RWPE2 (cell line): ENCODE measurements around the gene PTPDC1.
A peak's percentile ranks its signal among the peaks of the same experiment; 100 is the strongest.

Experiments used
- ATAC-seq: fragments of 200-7000 bp; cut with Tn5 transposase; 3 replicates; pipeline ENCODE4 v1.9.1; 2021; ENCODE audit warnings: low read depth
- DNase-seq: peaks from one replicate; pipeline ENCODE4 v3.0.0-alpha.2; 2020; ENCODE audit warnings: low spot score
- H3K27ac ChIP-seq: fragments of 450-650 bp; 2 replicates; pipeline ENCODE4 v1.5.1; 2017; ENCODE audit warnings: mild to moderate bottlenecking; ENCODE audit not compliant: poor library complexity, severe bottlenecking
- H3K27me3 ChIP-seq: fragments of 250-450 bp; sonication (Bioruptor Pico); 2 replicates; pipeline ENCODE4 v1.5.1; 2021; ENCODE audit warnings: mild to moderate bottlenecking, moderate library complexity; ENCODE audit not compliant: insufficient read depth, poor library complexity, severe bottlenecking
- H3K36me3 ChIP-seq: fragments of 250-450 bp; sonication (Bioruptor Pico); 2 replicates; pipeline ENCODE4 v1.5.1; 2020; ENCODE audit warnings: low read depth, mild to moderate bottlenecking, moderate library complexity
- H3K4me1 ChIP-seq: fragments of 250-450 bp; sonication (Bioruptor Pico); 2 replicates; pipeline ENCODE4 v1.5.1; 2021; ENCODE audit warnings: mild to moderate bottlenecking, moderate library complexity; ENCODE audit not compliant: insufficient read depth, poor library complexity, severe bottlenecking
- H3K4me3 ChIP-seq: fragments of 250-450 bp; sonication (Bioruptor Pico); 2 replicates; pipeline ENCODE4 v1.5.1; 2021; ENCODE audit warnings: mild to moderate bottlenecking, moderate library complexity; ENCODE audit not compliant: severe bottlenecking
- H3K9me3 ChIP-seq: fragments of 250-450 bp; sonication (Bioruptor Pico); 2 replicates; pipeline ENCODE4 v1.5.1; 2021; ENCODE audit warnings: mild to moderate bottlenecking, moderate library complexity; ENCODE audit not compliant: severe bottlenecking
- CTCF ChIP-seq: fragments of 450-650 bp; IDR thresholded peaks from one replicate; pipeline ENCODE4 v1.5.1; 2017; ENCODE audit warnings: mild to moderate bottlenecking, moderate library complexity; ENCODE audit not compliant: poor library complexity, severe bottlenecking

The PTPDC1 gene

DNA sequence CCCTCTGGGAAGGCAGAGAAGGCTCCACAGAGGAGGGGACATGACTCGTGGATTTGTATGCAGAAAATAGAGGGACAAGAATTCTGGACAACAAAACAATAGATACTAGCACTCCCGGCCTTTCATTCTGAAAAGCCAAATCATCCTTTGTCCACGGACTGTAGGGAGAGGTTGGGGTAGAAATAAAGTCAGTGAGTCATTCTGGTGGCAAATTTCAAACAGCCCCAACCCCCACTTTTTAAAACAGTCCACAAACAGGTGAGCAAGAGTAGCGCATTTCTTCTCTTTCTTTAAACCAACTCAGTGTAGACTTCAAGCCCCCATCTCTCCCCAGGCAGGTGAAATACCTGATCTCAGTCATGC lies 56.1 kb downstream of the PTPDC1 start:
- Histone ChIP-seq H3K27me3 (no peaks in the 10 kb centered on the region), H3K36me3 (no peaks in the 10 kb centered on the region), H3K27ac (peak overlapping the region; percentile 97), H3K4me3 (no peak overlapping the region), H3K4me1 (peaks cover 43% of the 10 kb centered on the region), H3K9me3 (no peaks in the 10 kb centered on the region)
- TF ChIP-seq CTCF, result no peak
- ATAC-seq (peak; percentile 18; the same call in 2 of the 3 replicates), DNase-seq (no peak)

DNA sequence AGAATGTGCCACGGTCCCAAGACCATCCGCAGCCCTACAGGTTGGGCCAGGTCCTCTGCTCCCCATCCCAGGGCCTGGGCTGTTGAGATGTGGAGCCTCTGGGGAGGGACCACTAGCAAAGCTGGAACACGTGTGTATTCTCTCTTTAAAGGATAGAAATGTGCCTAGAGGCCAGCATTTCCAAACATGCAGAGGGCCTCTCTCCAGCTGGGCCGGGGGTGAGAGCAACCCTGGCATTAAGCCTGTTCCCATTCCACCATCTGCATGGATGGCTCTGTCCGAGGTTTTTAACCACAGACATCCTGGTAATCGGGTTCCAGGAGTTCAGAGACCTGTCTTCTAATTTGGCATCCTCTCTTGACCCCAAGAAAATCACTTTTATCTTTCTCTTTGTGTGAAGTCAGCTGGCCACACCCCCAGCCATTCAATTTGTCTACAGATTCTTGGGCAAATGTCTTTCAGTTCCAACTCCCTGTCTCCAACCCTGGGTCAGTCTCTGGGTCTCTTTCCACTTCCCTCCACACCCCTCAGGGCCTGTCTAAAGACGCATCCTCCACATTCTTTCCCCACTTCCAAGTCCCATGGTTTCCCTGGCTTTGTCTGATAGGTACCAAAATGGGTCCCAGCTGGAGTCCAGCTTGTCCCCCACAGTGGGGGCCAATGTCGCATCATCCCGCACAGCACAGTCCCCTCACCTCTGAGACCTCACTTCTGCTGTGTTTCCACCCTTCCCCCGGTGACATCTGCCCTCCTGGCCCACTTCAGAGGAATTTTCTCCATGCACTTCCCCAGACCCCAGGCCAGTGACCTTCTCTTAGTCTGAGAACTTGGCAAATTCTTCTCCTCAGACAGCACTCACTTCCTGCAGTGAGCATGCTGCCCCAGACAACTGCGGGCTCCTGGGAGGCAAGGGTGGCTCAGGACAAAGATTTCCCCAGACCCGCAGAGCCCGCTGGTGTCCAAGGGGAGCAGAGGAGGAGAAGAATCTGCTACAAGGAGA lies 56.8 kb downstream of the PTPDC1 start:
- Histone ChIP-seq H3K27me3 (no peaks in the 10 kb centered on the region), H3K27ac (peak overlapping the region; percentile 97), H3K4me3 (no peak overlapping the region), H3K4me1 (peaks cover 36% of the 10 kb centered on the region), H3K36me3 (no peaks in the 10 kb centered on the region), H3K9me3 (no peaks in the 10 kb centered on the region)
- no peak for DNase-seq
- no peak for TF ChIP-seq CTCF
- ATAC-seq, result no peak

DNA sequence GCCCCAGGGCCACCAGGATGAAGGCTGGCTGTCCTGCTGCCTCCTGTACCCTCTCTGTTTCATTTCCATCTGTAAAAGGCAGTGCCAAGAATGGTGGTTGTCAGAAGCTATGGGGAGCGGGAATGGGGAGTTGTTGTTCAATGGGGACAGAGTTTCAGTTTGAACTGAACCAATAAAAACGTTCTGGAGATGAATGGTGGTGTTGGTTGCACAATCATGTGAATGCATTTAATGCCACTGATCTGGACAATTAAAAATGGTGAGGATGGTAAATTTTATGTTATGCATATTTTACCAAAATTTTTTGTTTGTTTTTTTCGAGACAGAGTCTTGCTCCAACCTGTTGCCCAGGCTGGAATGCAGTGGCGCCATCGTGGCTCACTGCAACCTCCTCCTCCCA lies 58.1 kb downstream of the PTPDC1 start:
- TF ChIP-seq CTCF, result no peak
- H3K36me3 ChIP-seq, result no peaks in the 10 kb centered on the region
- H3K27me3 ChIP-seq, result no peaks in the 10 kb centered on the region
- DNase-seq, result no peak
- peaks cover 24% of the 10 kb centered on the region for H3K4me1 ChIP-seq
- H3K4me3 ChIP-seq, result no peak overlapping the region
- H3K9me3 ChIP-seq, result no peaks in the 10 kb centered on the region
- ATAC-seq, result no peak
- H3K27ac ChIP-seq, result peak overlapping the region; percentile 97

DNA sequence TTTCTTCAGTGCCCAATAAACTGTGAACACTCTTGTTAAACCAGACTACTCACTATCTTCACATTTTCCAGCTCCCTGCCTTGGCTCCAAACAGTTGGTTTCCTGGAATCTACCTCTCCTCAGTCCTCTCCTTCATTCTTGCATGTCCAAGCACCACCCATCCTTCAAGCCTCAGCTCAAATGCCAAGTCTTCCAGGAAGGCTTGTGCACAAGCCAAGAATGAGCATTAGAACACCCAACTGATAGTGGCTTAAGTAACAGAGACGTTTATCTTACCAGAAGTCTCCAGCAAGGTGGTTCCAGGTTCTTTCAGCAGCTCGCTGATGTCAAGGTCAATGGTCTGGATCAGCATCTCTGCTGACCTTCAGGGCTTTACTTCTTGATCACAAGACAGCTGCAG lies 60.1 kb downstream of the PTPDC1 start:
- Histone ChIP-seq H3K36me3 (no peaks in the 10 kb centered on the region), H3K4me1 (peaks cover 16% of the 10 kb centered on the region), H3K27ac (no peak overlapping the region), H3K27me3 (no peaks in the 10 kb centered on the region), H3K4me3 (no peak overlapping the region), H3K9me3 (no peaks in the 10 kb centered on the region)
- DNase-seq, result no peak
- ATAC-seq, result no peak
- TF ChIP-seq CTCF, result no peak

GRCh38 chr9:94145640-94146039 lies 61.4 kb downstream of the PTPDC1 start:
- no peak for TF ChIP-seq CTCF

More at GRCh38 chr9:94145640-94146039, 61.4 kb downstream of the PTPDC1 start:
- no peak overlapping the region for H3K4me3 ChIP-seq
- ATAC-seq (no peak), DNase-seq (no peak)
- no peak overlapping the region for H3K27ac ChIP-seq
- H3K4me1 ChIP-seq, result peaks cover 3% of the 10 kb centered on the region
- no peaks in the 10 kb centered on the region for H3K9me3 ChIP-seq
- H3K36me3 ChIP-seq, result no peaks in the 10 kb centered on the region
- no peaks in the 10 kb centered on the region for H3K27me3 ChIP-seq
